K562 (cell line): ENCODE results near the gene EXOSC2. TPM values are rescaled to one million over a fixed set of nuclear protein-coding genes. Genes with fewer than 3 reads are reported as not detected.

Experiments
- ASH1L ChIP-seq: fragments of 450-650 bp; IDR thresholded peaks from 2 replicates; pipeline ENCODE4 v1.6.1; 2018; ENCODE audit warnings: borderline replicate concordance, mild to moderate bottlenecking, low read depth; ENCODE audit not compliant: partially characterized antibody
- CEBPG ChIP-seq, 3 experiments: fragments of 200-800 bp in 1 of 3; sonication (Bioruptor generic) in 1 of 3; sonication (generic) in 1 of 3; formaldehyde crosslinking in 1 of 3; IDR thresholded peaks in 2 of 3; conservative IDR thresholded peaks in 1 of 3; 2 replicates each; pipeline versions ENCODE4 v1.6.1 to v1.8.0; 2016 to 2022; ENCODE audit warnings: missing compliant biosample characterization in 2 of 3, missing genetic modification characterization in 2 of 3, mild to moderate bottlenecking in 1 of 3, missing genetic modification reagents in 1 of 3
- ESRRA ChIP-seq: fragments of 450-650 bp; IDR thresholded peaks from 2 replicates; pipeline ENCODE4 v1.6.1; 2014; ENCODE audit warnings: low read depth, mild to moderate bottlenecking, moderate library complexity, borderline replicate concordance
- GATAD2B ChIP-seq: fragments of 450-650 bp; IDR thresholded peaks from 2 replicates; pipeline ENCODE4 v1.6.1; 2017; ENCODE audit warnings: mild to moderate bottlenecking, borderline replicate concordance
- KAT2B ChIP-seq: IDR thresholded peaks from one replicate; pipeline ENCODE4 v1.6.1; 2012; ENCODE audit warnings: low read depth, mild to moderate bottlenecking, control low read depth, inconsistent platforms, low read length, moderate library complexity
- KDM5B ChIP-seq: fragments of 200-600 bp; sonication (generic); IDR thresholded peaks from 2 replicates; pipeline ENCODE4 v1.6.1; 2012; ENCODE audit warnings: low read depth, mild to moderate bottlenecking, moderate library complexity, low read length, control low read depth, inconsistent platforms; ENCODE audit not compliant: insufficient replicate concordance
- LEF1 ChIP-seq: fragments of 450-650 bp; IDR thresholded peaks from 2 replicates; pipeline ENCODE4 v1.6.1; 2016; ENCODE audit warnings: mild to moderate bottlenecking
- MECOM ChIP-seq: fragments of 250-450 bp; sonication (Bioruptor Pico); IDR thresholded peaks from 2 replicates; pipeline ENCODE4 v1.8.0; 2022; ENCODE audit warnings: inconsistent platforms
- NRF1 ChIP-seq, 2 experiments: fragments of 450-650 bp; IDR thresholded peaks in 1 of 2; conservative IDR thresholded peaks in 1 of 2; 2 replicates each; pipeline ENCODE4 v1.6.1; 2014; ENCODE audit warnings: mild to moderate bottlenecking in 2 of 2
- PYGO2 ChIP-seq: fragments of 450-650 bp; IDR thresholded peaks from 2 replicates; pipeline ENCODE4 v1.6.1; 2016; ENCODE audit warnings: mild to moderate bottlenecking, missing genetic modification characterization, moderate library complexity, missing compliant biosample characterization
- RHOXF2B ChIP-seq: fragments of 250-450 bp; sonication (Bioruptor Pico); conservative IDR thresholded peaks from 2 replicates; pipeline ENCODE4 v1.5.1; 2021
- SIX5 ChIP-seq, 2 experiments: IDR thresholded peaks; 2 replicates each; pipeline ENCODE4 v1.6.1; 2011; ENCODE audit warnings: low read length in 2 of 2, borderline replicate concordance in 1 of 2, low read depth in 1 of 2, mild to moderate bottlenecking in 1 of 2, moderate library complexity in 1 of 2; ENCODE audit not compliant: insufficient read depth in 1 of 2
- TAF1 ChIP-seq: IDR thresholded peaks from 2 replicates; pipeline ENCODE4 v1.6.1; 2011; ENCODE audit warnings: mild to moderate bottlenecking, low read length, moderate library complexity; ENCODE audit not compliant: insufficient read depth, control insufficient read depth, severe bottlenecking; ENCODE audit errors: extremely low read depth
- ZNF146 ChIP-seq: IDR thresholded peaks from one replicate; pipeline ENCODE4 v1.6.1; 2018; ENCODE audit warnings: missing compliant biosample characterization; ENCODE audit not compliant: unreplicated experiment
- ZNF507 ChIP-seq: conservative IDR thresholded peaks from 2 replicates; pipeline ENCODE4 v1.6.1; 2017; ENCODE audit warnings: missing genetic modification characterization, missing compliant biosample characterization
- ZNF668 ChIP-seq: fragments of 250-450 bp; sonication (Bioruptor Pico); IDR thresholded peaks from 2 replicates; pipeline ENCODE4 v1.8.0; 2022; ENCODE audit warnings: mild to moderate bottlenecking, inconsistent platforms
- polyA plus RNA-seq, 8 experiments: library from polyadenylated mRNA; depleted of rRNA in 4 of 8; stranded (reverse) in 5 of 8; unstranded in 3 of 8; fragments of >200 nt; fragmentation: Nextera tagmentation in 2 of 8; fragmentation: Illumina TruSeq in 1 of 8; extraction: Ambion mirVana in 2 of 8; extraction: Trizol in 1 of 8; gene quantifications; 2 replicates each; pipeline versions ENCODE4 v1.2.1 to v1.2.3, GENCODE V29; 2011 to 2014; ENCODE audit warnings: inconsistent platforms in 1 of 8, missing spikeins in 1 of 8
- total RNA-seq, 7 experiments: library from RNA; depleted of rRNA in 6 of 7; stranded (reverse); fragments of >200 nt in 6 of 7; fragmentation: Illumina TruSeq in 2 of 7; extraction: Trizol in 2 of 7; gene quantifications; 2 replicates each; pipeline versions ENCODE4 v1.2.1 to v1.2.3, GENCODE V29; 2011 to 2021; ENCODE audit warnings: low replicate concordance in 1 of 7
- TF ChIP-seq, protein P1 (sequence below): fragments of 250-450 bp; sonication (Bioruptor Pico); IDR thresholded peaks from 2 replicates; pipeline ENCODE4 v1.8.0; 2021; ENCODE audit warnings: moderate library complexity, mild to moderate bottlenecking, inconsistent platforms
- TF ChIP-seq, protein P2 (sequence below): fragments of 250-450 bp; sonication (Bioruptor Pico); IDR thresholded peaks from 2 replicates; pipeline ENCODE4 v1.4.0; 2020
- TF ChIP-seq, protein P3 (sequence below): sonication (generic); formaldehyde crosslinking; IDR thresholded peaks from 2 replicates; pipeline ENCODE4 v1.8.0; 2023; ENCODE audit warnings: missing genetic modification reagents, mild to moderate bottlenecking, borderline replicate concordance
- TF ChIP-seq, protein P4 (sequence below): fragments of 450-650 bp; IDR thresholded peaks from 2 replicates; pipeline ENCODE4 v1.6.1; 2016; ENCODE audit warnings: low read depth, mild to moderate bottlenecking, moderate library complexity

The EXOSC2 gene
- total and polyA plus RNA-seq, 9 of the 15 experiments (the other 6 are each of a cell fraction or from before 2014, with no cell fraction given), result 46.0 to 101 (median 77.6) TPM

DNA sequence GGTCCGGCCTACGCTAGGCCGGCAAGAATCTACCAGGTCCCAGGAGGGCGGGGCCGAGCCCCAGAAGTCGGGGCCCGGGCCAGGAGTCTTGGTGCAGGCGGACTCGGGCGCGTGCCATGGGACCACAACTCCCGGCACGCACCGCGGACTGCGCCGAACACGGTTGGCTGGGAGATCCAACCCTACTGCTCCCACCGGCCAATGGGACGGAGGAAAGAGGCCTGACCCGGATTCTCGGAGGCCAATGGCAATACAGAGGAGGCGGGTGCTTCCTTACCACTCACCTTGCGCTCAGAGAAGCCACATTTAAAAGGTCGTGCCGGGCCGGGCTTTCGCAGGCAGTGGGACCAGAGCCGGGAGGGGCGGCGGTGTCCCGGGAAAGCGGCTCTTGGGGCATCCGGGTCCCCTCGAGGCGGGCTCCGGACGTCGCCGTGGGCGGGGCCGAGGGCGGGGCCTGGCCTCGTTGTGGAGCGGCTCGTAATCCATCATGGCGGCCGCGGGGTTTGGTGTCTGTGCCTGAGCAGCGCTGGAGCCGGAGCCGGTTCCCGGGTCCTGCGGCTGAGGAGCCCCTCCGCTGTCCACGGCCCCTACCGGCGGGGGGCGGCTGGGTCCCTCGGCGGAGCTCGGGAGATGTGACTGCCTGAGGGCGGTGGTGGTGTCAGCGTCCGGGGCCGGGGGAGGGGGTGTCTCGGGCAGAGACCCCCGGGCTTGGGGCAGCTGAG, 19.1 kb downstream of the EXOSC2 start (continued):
- TF ChIP-seq CEBPG (CRISPR knock-in tag; IDR thresholded peaks at IDR 0.05) (0 out of 2 replicates have a peak, but pooled peaks have one; percentile 41), CEBPG (tag; conservative IDR thresholded peaks at IDR 0.05 in 1 of 2, IDR thresholded peaks at IDR 0.05 in 1 of 2) (no peak), ZNF146 (no peak), MECOM (CRISPR knock-in tag) (no peak), PYGO2 (tag) (no peak), GATAD2B (no peak), KAT2B (no peak), ZNF507 (tag) (no peak), LEF1 (no peak), RHOXF2B (CRISPR knock-in tag) (no peak), SIX5 (IDR thresholded peaks at IDR 0.05; ENCODE audit: borderline replicate concordance in 1 of 2, insufficient read depth in 1 of 2, low read depth in 1 of 2, low read length in 2 of 2) (peak; percentile 68 to 74), NRF1 (conservative IDR thresholded peaks at IDR 0.05 in 1 of 2, IDR thresholded peaks at IDR 0.05 in 1 of 2) (peak; percentile 80 to 84), TAF1 (peak; percentile 89), ESRRA (peak; percentile 55; the same call in 1 of the 2 replicates), ASH1L (peak; percentile 91), KDM5B (peak; percentile 71), ZNF668 (CRISPR knock-in tag) (no peak)
- TF ChIP-seq, protein P1, sequence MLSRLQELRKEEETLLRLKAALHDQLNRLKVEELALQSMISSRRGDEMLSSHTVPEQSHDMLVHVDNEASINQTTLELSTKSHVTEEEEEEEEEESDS (CRISPR knock-in tag), result no peak
- TF ChIP-seq, protein P2, sequence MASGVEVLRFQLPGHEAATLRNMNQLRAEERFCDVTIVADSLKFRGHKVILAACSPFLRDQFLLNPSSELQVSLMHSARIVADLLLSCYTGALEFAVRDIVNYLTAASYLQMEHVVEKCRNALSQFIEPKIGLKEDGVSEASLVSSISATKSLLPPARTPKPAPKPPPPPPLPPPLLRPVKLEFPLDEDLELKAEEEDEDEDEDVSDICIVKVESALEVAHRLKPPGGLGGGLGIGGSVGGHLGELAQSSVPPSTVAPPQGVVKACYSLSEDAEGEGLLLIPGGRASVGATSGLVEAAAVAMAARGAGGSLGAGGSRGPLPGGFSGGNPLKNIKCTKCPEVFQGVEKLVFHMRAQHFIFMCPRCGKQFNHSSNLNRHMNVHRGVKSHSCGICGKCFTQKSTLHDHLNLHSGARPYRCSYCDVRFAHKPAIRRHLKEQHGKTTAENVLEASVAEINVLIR, result no peak
- TF ChIP-seq, protein P3, sequence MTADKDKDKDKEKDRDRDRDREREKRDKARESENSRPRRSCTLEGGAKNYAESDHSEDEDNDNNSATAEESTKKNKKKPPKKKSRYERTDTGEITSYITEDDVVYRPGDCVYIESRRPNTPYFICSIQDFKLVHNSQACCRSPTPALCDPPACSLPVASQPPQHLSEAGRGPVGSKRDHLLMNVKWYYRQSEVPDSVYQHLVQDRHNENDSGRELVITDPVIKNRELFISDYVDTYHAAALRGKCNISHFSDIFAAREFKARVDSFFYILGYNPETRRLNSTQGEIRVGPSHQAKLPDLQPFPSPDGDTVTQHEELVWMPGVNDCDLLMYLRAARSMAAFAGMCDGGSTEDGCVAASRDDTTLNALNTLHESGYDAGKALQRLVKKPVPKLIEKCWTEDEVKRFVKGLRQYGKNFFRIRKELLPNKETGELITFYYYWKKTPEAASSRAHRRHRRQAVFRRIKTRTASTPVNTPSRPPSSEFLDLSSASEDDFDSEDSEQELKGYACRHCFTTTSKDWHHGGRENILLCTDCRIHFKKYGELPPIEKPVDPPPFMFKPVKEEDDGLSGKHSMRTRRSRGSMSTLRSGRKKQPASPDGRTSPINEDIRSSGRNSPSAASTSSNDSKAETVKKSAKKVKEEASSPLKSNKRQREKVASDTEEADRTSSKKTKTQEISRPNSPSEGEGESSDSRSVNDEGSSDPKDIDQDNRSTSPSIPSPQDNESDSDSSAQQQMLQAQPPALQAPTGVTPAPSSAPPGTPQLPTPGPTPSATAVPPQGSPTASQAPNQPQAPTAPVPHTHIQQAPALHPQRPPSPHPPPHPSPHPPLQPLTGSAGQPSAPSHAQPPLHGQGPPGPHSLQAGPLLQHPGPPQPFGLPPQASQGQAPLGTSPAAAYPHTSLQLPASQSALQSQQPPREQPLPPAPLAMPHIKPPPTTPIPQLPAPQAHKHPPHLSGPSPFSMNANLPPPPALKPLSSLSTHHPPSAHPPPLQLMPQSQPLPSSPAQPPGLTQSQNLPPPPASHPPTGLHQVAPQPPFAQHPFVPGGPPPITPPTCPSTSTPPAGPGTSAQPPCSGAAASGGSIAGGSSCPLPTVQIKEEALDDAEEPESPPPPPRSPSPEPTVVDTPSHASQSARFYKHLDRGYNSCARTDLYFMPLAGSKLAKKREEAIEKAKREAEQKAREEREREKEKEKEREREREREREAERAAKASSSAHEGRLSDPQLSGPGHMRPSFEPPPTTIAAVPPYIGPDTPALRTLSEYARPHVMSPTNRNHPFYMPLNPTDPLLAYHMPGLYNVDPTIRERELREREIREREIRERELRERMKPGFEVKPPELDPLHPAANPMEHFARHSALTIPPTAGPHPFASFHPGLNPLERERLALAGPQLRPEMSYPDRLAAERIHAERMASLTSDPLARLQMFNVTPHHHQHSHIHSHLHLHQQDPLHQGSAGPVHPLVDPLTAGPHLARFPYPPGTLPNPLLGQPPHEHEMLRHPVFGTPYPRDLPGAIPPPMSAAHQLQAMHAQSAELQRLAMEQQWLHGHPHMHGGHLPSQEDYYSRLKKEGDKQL (CRISPR knock-in tag), result no peak
- TF ChIP-seq, protein P4, sequence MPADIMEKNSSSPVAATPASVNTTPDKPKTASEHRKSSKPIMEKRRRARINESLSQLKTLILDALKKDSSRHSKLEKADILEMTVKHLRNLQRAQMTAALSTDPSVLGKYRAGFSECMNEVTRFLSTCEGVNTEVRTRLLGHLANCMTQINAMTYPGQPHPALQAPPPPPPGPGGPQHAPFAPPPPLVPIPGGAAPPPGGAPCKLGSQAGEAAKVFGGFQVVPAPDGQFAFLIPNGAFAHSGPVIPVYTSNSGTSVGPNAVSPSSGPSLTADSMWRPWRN, result no peak
